NCI-H2196 treated with DMSO at 0.1 percent for 48 hours (cell line): Measurements from ENCODE around the gene ATF3.

ENCODE experiments used
- DNase-seq: peaks from one replicate; lab custom pipeline; 2025; ENCODE audit not compliant: unreplicated experiment; lab: John Stamatoyannopoulos, UW

Gene ATF3

DNA sequence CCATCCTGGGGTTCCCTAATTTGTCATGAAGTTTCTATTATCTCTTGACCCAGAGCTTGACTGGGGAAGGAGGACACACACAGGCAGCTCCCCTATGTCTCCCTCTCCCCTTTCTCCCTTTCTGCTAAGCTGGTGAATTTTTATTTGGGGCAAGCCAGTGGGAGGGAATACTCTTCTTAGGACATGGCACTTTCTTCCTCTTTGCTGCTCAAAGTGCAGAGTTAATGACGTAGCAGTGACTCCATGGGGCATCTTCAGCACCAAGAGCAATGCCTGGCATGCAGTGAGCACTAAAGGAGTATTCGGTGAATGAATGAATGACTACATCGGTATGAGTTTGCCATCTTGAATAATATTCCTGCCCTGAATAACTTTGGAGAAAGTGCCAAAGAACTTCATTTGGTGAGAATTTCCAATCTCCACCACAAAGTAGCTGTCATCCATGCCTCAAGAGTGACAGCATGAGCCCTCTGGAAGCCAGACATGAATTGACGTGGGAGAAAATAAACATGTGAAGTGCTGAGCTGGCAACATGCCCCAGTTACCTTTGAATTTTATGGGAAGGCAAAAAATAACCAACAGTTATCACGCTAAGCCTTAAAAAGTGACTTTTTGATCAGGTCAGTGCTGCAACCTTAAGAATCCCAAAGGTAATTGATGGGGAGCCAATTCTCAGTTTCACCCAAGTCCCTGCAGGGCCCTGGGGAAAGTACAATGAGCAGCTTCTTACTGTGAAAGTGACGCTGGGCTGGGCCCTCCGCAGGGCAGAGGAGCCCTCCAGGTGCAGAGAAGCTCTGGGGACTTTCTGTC lies 22.1 kb upstream of the ATF3 start:
- DNase-seq = no peak

DNA sequence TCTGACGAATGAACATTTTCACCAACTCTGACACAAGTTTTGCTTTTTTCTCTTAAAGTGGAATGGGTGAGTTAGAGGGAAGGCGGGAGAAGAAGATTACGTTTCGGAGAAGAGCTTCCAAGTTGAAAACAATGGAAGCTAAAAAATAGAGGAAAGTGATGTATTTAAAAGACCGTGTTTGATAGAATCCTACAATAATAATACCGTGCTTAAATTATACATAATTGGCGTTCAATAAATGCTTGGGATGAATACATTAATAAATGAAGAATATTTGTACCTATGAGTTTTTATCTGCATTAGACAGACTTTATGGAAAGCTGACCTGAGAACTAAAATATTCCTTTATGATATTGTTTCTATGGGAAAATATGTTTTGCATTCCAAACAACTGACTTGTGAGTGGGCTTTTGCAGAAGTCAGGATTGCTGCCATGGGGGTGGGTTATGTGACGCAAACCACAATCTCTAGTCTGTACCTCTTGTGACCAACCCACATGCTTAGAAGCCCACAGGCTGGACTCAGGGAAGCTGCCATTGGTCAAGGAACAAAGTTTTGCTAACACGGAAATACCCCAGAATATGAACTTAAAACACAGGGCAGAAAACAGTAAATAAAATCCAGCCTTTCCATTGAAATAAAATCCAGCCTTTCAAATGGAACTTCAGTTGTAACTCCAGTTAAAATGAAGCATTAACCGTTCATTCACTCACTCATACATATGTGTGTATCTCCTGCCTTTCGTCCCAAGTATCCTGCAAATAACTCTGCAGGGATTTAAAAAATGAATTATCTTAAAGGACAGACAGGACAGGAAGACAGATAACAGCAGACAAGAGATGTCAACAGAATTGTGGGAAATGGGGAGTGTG lies 21.3 kb upstream of the ATF3 start:
- DNase-seq = no peak

DNA sequence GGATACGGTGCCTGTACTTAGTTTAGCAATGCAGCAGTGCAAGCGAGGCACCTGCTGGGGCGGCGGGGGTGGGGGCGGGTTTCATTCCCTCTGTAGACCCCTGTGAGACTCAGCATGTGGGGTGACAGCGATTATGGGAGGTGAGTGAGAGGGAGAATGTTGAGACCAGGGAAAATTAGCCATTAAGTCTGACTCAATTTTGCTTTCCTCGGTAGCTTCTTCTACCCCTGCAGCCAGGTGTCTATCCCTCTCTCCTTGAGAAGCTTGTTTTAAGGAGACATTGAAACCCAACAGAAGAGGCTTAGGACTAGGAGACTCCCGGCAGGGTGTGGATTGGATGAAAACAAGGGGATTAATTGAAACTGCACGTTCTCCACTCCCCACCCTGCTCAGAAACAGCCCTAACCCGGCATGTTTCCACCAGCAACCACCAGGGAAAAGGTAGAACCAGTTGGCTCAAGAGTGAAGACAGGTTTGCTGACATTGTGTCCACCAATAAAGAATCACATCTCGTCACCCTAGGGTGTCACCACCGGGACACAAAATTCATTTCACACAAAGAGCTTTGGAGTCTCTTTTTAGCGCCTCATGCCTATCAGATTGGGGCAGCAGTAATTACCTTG lies 20.6 kb upstream of the ATF3 start:
- no peak for DNase-seq

DNA sequence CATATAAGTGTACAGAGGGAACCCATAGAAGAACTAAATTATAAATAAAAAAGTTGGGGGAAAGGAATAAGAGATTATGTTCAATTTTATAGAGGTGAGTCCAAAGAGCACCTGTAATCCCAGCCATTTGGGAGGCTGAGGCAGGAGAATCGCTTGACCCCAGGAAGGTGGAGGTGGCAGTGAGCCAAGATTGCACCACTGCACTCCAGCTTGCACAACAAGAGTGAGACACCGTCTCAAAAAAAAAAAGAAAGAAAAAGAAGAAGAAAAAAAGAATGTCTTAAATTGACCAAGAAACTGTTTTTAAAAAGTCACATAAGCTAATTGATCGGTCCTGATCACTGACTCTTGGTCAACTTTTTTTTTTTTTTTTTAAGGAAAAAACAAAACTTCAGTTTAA lies 19.1 kb upstream of the ATF3 start:
- no peak for DNase-seq

DNA sequence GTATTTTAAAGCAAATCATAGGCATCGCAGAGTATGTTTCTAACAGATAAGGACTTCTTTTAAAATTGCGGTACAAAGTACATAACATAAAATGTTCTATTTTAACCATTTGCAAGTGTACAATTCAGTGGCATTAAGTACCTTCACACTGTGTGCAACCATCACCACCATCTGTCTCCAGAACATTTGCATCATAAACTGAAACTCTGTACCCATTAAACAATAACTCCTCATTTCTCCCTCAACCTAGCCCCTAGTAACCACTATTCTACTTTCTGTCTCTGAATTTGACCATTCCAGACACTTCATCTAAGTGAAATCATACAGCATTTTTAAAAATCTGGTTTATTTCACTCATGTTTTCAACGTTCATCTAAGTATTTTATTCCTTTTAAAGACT lies 16.6 kb upstream of the ATF3 start:
- no peak for DNase-seq

DNA sequence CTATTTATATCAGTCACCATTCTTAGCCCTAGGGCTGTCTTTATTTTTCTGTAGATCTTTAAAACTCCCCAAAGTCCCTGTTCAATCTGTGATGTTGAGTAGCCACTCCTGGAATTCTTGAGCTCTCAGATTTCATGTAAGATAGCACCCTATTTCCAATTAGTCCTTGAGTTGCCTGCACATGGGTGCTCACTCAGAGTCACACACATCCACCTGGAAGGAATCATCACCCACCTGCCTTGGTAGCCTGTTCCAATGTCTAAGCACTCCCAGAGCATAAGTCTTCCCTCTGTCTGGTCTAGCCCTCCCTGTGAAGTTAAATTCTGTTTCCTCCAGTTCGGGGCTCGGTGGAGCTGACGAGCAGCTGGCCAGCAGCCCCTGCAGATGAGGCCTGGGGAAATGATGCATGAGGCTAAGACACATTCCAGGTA lies 14.7 kb upstream of the ATF3 start:
- DNase-seq = no peak

DNA sequence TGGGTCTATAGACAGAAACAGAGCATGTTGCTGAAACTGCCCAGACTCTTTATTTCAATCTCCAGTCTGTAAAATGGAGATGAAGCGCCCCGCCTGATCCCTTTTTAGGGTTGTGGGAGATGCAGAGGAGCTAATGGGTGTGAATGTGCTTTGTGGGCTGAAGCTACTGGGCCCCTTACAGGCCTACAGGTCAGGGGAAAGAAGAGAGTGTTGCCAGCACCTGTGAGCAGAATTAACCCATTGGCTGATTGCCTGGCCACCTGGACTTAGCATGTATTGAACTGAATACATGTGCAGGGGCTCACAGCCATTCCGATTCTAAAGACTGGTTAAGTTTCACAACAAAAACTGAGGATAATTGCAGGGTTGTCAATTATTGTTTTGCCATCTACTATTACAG lies 13.9 kb upstream of the ATF3 start:
- no peak for DNase-seq

DNA sequence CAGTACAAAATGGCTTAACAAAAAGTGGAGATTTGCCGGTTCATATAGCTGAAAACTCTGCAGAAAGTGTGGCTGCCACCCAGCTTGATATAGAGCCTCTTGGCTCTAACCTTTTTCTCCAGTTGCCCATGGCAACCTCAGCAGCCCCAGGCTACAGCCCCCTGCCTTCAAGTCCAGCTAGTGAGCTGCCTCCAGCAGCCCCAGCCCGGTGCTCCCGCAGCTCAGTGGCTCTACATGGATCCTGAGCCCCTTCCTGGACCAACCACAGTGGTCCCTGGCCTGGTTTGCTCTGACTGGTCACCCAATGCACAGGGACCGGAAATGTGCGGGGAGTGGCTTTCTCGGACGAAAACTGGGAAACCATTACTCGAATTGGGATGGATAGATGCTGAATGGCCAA lies 13.3 kb upstream of the ATF3 start:
- DNase-seq = no peak

DNA sequence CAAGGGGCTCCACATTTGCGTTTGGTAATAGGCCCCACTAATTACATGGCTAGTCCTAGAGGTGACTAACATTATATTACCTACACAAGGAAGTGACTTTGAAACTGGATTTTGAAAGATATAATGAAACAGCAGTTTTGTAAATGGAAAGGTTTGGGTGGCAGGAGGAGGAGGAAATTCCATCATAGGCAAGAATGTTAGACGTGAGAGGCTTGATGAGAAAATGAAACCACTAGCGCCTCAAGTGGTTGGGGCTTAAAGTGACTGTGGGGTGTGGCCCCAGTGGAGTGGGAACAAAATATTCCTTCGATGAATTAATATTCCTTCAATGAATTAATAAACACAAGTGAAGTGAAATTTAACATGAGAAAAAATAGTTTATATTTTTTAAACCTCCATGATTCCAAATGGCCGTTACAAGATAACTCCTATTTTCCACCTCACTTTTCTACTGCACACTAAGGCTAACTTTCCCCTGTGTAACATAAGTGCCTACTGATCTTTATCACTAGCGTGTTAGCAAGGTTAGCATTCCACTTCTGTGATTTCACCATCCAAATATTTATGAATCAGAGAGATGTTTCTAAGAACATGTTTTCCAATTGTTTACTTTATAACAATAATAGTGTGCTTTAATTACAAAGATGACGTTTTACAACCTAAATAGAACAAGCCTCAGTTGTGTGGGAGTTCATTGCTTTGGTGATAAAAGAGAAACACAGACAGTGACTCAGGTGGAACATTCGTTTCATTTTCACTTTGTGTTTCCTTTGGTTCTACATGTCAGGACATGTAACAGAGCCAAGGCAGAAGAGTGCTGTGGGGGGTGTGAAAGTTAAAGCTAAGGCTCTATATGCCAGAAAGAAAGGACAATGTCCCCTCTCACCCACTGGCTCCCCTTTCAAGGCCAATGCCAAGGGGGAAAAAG lies 12.5 kb upstream of the ATF3 start:
- peak; percentile 43 for DNase-seq

DNA sequence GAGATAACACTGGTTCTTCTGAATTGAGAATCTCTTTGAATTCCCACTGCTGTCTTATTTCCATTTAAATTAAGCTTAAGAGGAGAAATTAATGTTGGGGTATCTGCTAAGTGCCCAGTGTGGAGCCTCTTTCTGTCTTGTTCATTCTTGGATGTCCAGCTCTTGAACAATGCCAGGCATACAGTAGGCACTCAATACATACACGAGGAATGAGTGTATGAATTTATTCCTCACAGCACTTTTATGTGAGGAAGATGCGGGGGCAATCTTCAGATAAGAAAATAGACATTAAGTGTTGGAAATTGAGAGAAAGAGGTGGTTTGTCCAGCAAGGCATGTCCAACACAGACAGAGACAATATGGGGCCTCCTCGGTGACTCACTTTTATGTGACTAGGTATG lies 11.8 kb upstream of the ATF3 start:
- no peak for DNase-seq

DNA sequence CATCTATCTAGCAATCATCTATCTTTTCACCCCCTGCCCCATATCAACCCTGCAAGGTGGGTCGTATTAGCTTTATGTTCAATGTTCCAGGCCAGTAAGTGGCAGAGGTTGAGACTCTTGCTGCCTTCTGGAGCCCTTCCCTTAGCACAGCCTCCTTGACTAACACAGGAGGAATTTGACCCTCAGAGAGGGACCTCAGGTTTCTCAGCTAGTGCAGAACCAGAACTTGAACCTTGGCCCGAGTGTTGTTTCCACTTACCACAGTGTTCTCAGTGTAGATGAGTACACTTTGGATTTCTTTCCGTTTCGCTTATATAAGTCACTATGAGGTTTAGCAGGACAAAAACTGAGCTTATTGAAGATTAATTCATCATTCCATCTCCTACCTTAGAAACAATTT lies 11.1 kb upstream of the ATF3 start:
- no peak for DNase-seq

DNA sequence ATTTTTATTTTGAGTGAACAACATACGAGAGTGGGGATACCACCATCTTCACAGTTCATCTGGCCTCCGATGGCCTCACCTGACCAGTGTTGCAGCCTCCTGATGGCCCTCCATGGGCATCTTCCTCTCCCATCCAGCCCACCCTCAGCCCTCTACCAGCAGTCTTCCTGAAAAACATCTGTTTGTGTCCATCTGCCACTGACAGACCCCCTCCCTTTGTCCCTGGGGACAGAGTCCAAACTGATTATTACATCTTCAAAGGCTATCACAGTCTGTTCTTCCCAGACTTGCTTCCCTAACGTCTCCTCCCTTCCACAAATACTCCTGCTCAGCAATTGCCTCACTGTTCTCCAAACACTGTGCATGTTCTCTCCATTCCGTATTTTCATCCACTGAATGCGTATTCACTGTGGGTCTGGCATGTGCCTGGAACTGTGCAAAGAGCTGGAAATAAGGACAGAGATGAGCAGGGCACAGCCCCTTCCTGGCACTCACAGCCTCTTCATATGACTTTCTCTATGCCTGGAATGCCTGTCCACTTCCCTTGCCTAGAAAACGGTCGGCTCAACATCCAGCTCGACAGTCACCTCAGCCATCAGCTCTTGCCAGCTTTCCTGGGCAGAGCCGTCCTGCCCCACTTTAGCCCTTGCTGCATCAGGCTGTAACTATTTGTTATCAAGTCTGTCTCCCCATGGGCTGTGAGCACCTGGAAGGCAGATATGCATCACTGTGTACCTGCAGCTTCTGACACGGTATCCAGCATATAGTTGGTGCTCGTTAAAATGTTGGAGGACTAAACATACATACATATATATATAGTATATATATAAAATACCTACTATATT lies 8.3 kb upstream of the ATF3 start:
- DNase-seq = no peak

DNA sequence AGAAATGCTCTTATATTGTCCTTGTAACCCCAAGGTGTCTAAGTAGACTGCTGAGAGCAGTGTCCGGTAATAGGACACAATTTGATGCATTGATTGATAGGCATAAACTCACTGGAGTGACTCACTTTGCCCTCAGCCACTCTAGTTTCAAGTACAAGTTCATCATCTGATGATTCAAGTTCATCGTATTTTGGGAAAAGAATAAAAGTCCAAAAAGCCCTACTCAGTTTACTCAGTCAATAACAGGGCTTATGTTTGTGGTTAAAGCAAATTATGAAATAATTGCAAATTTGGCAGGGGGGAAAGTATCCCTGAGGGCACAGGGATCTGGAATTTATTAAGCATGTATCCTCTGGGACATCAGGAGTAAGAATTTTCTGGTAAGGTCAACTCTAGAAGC lies 7.6 kb upstream of the ATF3 start:
- no peak for DNase-seq

DNA sequence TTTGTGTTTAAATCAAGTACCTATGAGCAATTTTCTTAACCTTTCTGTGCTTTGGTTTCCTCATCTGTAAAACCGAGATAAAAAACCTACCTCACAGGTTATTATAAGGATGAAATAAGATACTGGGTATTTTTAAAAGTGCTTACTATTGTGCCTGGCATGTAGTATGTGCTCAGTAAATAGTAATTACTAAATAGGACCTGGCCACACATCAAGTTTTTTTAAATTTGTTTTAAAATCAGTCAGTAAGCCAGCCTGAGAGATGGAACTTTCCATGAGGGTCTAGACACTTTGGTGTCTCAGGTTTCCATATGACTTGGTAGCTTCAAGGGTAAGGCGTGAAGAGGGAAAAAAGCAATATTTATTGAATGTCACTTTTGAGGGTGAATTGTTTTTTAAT lies 7.0 kb upstream of the ATF3 start:
- no peak for DNase-seq

DNA sequence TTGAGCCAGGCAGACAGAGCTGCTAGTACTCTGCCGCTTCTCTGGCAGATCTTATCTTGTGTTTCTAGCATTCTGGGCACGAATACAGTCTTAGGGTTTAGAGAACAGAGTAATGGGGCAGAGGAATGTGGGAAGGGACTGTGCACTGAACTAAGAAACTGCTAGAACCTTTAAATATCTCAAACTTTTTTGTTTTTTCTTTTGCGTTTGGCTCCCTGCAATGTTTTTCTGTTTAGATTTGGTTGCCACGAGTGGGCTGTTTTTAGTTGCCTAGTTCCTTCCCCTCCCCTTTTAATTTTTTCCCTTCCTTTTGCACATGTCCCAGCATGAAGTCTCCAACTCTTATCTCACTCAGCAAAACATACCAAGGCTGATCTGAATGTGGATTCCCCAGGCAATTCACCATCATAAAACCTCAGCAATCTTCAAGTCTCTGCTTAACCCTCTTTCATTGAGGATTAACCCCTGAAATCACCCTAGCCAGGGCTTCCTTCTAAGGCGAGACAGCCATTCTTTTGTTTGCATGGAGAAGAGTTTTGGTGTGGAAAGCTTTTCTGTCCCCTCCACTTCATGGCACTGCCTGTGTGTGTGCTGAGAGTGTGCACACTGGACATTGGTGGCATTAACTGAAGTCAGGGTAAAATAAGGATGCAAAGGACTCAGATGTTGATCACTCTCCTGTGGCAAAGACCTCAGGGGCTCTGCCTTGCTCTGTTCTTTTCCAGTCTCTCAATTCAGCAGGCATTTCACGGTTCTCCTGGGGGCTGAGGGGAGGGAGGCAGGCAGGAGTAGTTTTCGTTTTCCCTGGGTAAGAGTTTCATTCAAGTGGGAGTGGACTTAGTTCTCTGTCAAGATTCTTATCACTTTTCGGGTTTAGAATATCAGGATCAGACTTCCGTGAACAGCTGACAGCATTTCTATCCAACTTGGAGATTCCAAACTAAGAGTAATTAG lies 2.8 kb upstream of the ATF3 start:
- no peak for DNase-seq

DNA sequence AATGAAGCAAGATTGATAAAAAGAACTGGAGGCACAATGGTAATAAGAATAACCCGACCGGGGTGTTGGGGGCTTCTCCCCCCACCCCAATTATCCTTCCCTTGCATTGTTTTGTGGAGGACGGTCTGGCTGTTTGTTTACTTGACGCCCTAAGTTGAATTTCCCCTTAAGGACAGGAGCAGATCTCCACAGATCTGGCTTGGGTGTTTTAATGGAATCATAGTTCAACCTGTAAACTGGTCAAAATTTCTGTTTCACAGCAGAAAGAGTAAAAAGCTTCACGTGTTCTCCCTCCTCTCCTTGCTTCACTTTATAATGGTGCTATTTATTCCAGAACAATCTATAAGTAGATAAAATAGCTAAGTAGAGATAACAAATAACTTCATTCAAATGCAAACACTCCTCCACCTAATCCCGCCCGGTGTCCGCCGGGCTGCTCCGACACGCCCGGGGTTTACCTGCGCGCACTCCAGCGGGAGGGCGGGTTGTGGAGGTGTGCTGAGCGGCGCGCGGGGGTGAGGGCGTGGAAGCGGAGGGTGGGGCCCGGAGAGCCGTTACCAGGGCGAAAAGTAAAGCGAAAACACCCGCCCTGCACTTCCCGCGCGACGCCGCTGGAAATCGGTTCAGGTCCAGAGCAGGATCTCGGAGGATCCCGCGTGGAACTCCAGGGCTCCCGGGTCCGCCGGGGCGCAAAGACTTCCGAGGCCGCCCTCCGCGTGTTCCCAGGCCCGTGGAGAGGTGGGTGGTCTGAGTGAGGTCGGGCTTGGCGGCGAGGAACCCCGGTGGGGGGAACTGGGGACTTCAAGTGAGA lies 2.0 kb upstream of the ATF3 start:
- peak; percentile 39 for DNase-seq

DNA sequence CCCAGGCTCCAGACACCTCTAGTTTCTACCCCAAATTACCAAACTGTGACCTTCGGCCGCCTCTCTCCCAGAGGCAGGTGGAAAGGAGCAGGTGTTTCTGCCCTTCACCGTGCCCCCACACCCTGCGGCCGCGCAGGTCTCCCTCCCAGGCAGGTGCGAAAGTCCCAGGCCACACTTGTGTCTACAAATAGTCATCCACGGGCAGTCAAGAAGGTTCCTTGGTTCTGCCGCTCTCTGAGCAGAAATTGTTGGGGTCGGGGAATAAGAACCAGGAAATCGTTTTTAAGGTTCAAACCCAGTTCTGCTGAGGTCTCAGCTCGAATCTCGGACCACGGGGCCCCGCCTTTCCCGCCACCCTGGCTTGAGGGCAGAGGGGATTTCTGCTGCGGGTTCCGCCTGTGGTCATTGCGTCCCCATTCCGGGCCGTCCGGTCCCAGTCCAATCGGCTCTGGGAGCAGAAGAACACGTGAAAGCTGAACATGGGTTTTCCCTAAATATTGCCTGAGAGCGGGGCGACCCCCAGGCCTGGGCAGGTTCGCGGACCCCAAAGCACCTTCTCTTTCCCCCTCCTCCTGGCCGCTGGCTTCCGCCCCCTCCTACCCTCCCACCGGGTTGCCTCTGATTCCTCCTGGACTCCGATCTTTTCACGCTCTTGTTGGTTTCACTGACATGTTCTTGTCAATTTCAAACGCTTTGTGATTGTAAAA lies 1.2 kb upstream of the ATF3 start:
- DNase-seq = no peak
